Tibial nerve (tissue), 4 donors: ENCODE results near the gene TMEM222.

Experiments used
- CTCF ChIP-seq, 5 experiments: fragments of 200-600 bp in 3 of 5; fragments of 450-650 bp in 2 of 5; sonication (generic) in 3 of 5; IDR thresholded peaks; one replicate each; pipeline ENCODE4 v1.5.1; 2016 to 2019; ENCODE audit warnings: antibody characterized with exemption in 5 of 5, mild to moderate bottlenecking in 3 of 5, moderate library complexity in 2 of 5
- EP300 ChIP-seq, 2 donors: sonication (generic); formaldehyde crosslinking; IDR thresholded peaks; one replicate each; pipeline ENCODE4 v1.6.1; 2017; ENCODE audit warnings: antibody characterized with exemption in 2 of 2, mild to moderate bottlenecking in 1 of 2

GRCh38 chr1:27363766-27364695 lies 42.1 kb downstream of the TMEM222 start:
- TF ChIP-seq CTCF (IDR thresholded peaks at IDR 0.05), result no peak
- TF ChIP-seq EP300 (IDR thresholded peaks at IDR 0.05), result no peak
